GM10266 (cell line): ENCODE data around the gene POLR3A.

Experiments used
- DNase-seq: peaks from one replicate; pipeline ENCODE4 v3.0.0; 2012; ENCODE audit errors: extremely low spot score
- CTCF ChIP-seq: IDR thresholded peaks from 2 replicates; pipeline ENCODE4 v1.5.1; 2012; ENCODE audit warnings: mild to moderate bottlenecking, low read depth; ENCODE audit not compliant: control insufficient read depth, insufficient read depth; ENCODE audit errors: missing control alignments

The POLR3A gene

DNA sequence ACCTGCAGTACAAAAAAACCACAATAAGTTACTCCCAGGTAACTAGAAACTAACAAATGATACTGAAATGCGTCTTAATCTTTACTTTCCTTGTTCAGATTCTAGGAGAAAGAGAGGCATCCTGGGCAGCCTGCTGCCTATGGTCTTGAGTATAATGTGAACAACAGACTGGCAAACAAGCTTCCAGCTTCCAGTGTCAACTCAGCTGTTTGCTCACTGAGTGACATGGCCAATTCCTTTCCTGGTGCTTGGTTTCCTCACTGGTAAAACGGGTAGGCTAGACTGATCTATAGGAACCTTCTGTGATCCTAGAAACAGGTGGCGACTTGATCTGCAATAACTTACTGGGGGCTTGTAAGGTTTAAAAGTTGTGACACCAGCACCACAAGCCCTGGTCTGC lies 10.1 kb downstream of the POLR3A start:
- no peak for DNase-seq
- no peak for TF ChIP-seq CTCF

GRCh38 chr10:78017856-78018255 lies 11.5 kb downstream of the POLR3A start:
- no peak for DNase-seq
- no peak for TF ChIP-seq CTCF

DNA sequence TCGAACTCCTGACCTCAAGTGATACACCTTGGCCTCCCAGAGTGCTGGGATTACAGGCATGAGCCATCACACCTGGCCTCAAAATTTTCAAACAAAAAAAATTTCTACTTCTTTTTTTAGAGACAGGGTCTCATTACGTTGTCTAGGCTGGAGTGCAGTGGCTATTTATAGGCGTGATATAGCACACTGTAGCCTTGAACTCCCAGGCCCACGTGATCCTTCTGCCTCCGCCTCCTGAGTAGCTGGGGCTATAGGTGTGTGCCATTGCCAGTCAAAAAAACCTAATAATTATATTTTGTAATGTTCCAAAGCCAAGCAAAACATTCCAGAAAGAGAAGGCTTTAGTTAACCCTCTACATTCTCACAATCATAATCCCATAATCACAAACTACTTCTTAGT lies 13.8 kb downstream of the POLR3A start:
- no peak for DNase-seq

GRCh38 chr10:78013564-78013963 lies 15.8 kb downstream of the POLR3A start:
- TF ChIP-seq CTCF: no peak
- DNase-seq: no peak

More for the DNA sequence above, 13.8 kb downstream of the POLR3A start:
- TF ChIP-seq CTCF: no peak

DNA sequence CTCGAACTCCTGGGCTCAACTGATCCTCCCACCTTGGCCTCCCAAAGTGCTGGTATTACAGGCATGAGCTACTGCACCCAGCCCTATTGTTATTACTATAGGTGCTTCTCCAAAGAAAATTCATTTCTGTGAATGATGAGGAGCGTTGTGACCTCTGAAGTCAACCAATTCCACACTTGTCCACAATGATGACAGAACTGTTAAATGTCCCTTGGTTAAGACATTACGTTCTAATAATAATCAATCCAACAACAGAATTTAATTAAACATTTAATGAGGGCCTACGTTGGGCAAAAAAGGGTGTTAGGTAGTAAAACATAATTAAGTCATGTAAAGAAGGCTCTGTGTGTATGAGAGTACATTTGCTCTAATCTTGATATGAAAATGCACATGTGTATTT lies 18.2 kb downstream of the POLR3A start:
- no peak for DNase-seq
- no peak for TF ChIP-seq CTCF

- no peak for TF ChIP-seq CTCF
- DNase-seq: no peak
These were observed 19.0 kb downstream of the POLR3A start for GRCh38 chr10:78010278-78010677.

DNA sequence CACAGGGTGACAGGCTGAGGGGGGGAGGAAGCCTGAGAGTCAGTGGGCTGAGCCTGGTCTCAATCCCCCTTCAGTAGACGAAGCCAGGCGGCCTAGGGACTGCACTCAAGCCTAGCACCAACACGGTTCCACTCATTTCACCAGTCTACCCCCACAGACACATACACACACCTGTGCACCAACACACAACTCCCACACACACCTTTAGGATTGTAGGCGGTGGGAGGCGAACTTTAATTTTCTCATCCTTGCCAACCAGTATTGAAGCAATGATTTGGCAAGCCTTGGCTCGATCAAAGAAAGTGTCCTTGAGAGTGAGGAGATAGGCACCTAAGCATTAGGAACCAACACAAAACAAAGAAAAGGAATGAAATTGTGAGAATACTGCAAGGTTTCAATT lies 19.7 kb downstream of the POLR3A start:
- no peak for TF ChIP-seq CTCF
- no peak for DNase-seq
